ENCODE data around the gene TMEM138.

TMEM138 gene

GRCh38 chr11:61406067-61406466 lies 43.9 kb downstream of the TMEM138 start:
- DNase-seq (ENCODE audit: low read depth in 2 of 2) = no peak

GRCh38 chr11:61406991-61407728 lies 45.0 kb downstream of the TMEM138 start:
- no peak for DNase-seq (ENCODE audit: low read depth in 2 of 2)

GRCh38 chr11:61411589-61411988 lies 49.4 kb downstream of the TMEM138 start:
- DNase-seq (ENCODE audit: low read depth in 2 of 2) = no peak

- DNase-seq (ENCODE audit: low read depth in 2 of 2) = no peak
Observed at GRCh38 chr11:61413496-61413895, 51.3 kb downstream of the TMEM138 start.

GRCh38 chr11:61414547-61414946 lies 52.4 kb downstream of the TMEM138 start:
- DNase-seq (ENCODE audit: low read depth in 2 of 2) = no peak

- DNase-seq (ENCODE audit: low read depth in 2 of 2) = no peak
Observed at GRCh38 chr11:61415381-61415780, 53.2 kb downstream of the TMEM138 start.

GRCh38 chr11:61416941-61417340 lies 54.8 kb downstream of the TMEM138 start:
- no peak for DNase-seq (ENCODE audit: low read depth in 2 of 2)

GRCh38 chr11:61417670-61418069 lies 55.5 kb downstream of the TMEM138 start:
- DNase-seq (ENCODE audit: low read depth in 2 of 2) = no peak

- no peak for DNase-seq (ENCODE audit: low read depth in 2 of 2)
Observed at GRCh38 chr11:61418136-61418535, 56.0 kb downstream of the TMEM138 start.
